ENCODE data around the gene TMPRSS6.

Gene TMPRSS6

DNA sequence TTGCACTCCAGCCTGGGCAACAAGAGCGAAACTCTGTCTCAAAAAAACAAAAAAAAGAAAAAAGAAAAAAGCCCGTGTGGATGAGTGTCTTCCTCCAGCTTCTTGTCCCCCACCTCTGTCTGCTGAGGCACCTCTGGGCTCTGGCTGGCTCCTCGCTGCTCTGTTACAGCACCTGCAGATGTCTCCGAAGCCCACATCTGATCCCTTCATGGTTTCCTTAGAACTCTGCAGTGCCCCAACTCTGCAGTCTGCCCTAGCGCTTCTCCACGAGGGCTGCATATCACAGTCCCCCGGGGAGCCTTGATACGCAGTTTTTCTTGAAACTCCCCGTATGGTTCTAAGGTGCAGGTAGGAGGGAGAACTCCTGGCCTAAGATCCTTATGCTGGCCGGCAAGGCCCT lies 42.1 kb downstream of the TMPRSS6 start:
- no peak for DNase-seq

DNA sequence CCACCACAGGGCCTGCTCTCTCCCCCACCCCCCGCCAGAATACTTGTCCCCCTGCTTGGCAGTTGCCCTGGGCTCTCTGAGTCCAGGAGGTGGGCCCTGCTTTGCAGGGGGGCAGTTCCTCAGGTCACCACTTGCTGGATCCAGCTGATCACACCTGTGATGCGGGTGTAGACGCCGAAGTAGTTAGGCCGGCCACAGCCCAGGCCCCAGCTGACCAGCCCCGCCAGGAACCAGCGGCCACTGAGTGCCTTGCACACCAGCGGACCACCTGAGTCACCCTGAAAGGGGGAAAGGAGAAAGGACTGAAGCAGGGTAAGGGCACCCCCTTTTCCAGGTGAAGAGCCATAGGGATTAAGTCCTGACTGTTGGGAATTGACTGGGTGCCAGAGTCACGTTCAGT lies 43.6 kb downstream of the TMPRSS6 start:
- DNase-seq: no peak

DNA sequence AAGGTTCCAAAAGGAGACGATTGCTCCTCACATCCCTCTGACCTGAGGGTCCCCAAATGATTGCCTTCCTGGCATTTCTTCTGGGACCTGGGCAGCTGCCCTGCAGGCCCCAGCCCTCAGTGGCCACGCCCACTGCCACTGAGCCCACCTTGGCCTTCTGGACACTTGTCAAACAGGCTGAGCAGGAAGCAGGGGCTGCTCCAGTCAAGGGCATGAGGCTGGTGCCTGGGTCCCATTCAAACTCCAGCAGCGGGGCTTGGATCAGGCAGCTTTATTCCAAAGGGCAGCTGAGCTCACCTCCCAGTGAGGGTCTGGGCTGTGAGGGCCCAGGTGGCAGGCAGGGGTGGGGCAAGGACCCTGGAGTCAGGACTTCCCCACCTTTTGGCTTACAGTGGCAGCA lies 44.3 kb downstream of the TMPRSS6 start:
- no peak for DNase-seq

DNA sequence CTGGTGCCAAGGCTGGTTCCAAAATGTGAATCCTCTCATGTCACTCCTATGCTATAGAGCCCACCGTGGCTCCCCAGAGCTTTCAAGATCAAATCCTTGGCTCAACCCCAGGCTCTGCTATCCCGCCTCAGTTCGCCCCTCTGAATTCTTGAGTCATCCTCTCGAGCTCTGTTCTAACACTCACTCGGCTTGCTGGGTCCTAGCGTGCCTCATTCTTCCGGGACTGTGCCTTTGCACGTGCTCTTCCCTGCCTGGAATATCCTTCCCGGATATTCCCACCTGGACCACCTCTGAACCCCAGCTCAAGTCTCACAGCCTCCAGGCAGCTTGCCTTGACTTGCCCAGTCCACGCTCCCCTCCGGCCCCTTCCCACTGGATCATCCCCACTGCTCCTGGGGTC lies 45.0 kb downstream of the TMPRSS6 start:
- no peak for DNase-seq

DNA sequence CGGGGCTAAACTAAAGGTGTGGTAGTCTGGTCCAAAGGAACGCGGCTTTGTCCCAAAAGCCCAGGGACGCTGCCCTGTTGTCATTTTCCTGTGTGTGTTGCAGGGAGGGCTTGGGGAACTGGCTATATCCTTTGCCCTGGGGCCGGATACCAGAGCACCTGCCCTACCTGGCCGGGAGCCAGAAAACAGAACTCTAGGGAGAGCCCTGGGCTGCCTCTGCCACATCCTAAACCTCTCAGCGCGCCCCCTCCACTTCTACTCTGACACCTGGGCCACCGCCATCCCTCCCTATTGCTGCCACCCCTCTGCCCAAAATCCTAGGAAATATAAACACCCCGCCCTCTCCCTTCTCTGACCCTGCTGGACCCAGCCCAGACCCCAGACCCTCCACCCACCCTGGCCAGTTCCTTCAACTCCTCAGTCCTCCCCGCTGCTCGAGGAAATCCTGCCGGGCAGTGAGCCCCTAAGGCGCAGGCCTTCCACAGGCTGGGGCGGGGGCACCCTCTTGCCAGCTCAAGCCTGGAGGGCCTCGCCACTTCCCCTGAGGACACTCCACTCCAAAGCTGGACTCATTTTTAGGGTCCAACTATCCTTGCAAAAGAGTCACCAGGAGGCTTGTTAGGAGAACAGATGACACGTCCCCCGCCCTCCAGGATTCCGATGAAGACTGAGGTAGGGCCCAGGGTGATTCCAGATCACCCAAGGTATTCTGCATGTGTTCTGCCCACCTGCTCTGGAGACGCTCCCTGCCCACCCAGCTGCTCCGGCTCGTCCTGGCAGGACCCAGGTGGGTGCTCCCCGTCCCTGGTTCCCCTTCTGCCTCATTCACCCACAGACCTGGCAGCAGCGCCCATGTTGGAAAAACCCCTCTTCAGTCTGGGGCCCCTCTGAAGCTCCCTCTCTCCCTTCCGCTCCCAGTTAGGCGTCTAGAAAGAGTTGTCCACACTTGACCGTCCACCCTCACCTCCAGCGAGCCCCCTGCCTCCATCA lies 45.8 kb downstream of the TMPRSS6 start:
- DNase-seq: no peak

DNA sequence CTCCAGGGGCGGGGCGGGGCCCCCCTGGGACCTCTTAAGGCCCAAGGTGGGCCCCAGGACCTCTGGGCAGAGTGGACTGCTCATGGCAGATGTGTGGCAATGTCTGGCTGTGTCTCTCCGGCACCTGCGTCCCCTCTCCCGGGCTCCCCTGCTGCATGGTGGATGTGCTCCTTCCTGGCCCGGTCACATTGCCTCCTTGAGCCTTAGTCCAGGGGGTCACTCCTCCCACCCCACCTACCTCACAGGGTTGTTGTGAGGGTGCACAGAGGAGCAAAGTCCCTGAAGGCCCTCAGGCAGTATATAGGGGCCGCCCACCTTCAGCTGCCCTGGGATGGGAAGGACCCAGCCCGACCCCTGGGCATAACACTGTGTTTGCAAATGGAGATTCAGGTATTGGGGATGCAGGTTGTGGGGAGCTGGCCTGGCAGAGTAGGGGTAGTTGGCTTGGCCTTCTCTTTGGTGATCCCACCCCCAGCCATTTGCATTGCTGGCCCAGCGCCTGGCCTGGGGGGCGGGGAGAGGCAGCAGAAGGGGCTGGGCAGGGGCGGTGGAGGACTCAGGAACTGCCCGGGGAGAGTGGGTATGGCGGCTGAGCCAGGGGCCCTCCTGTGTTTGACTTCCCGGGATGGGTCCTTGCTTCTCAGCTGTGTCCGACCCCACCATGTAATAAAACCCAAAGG lies 46.7 kb downstream of the TMPRSS6 start:
- no peak for DNase-seq

DNA sequence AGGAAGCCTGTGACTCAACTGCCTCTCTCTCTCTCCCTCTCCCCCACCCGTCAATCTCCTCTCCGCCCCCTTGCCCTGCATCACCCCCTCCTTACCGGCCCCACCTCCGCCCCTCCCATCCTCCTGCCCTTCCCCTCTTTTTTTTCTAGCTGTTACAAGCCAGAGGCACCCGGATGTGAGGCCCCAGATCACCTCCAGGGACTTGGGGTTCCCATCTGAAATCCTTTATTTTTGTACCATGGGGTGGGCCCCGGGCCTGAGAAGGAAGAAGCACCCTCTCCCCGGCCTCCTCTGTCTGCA lies 47.2 kb downstream of the TMPRSS6 start:
- peak in 1 of 58 donors; percentile 35 for DNase-seq

DNA sequence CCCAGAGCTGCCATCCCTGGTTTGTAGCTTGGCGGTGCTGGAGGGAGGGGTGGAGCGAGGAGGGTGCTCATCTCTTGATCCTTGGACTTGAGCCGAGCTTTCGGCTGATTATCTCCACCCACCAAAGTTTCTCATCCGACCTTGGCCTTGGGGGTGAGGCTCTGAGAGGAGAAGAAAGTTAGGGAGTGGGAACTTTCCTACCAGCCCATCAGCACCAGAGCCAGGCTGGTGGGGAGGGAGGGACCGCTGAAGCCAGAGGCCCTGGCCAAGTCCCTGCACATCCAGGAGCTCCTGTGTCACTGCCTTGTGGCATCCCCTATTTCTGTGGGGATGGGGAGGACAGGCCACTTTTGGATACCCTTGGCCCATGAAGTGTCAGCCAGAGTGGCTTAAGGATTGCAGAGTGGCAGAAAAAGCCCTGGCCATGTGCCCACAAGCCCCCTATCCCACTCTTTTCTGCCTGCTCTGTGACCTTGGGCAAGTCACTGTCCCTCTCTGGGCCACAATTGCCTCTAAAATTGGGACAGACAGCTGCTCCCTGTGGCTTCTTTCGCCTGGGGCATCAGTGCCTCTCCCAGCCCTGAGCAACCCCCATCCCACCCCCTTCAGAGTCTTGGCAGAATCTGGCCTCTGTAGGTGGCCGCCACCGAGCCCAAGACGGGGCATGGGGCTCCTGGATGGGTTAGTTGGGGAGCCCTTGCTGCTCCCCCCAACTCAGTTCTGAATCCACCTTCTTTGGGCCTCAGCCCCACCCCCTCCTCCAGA lies 47.7 kb downstream of the TMPRSS6 start:
- DNase-seq: no peak

DNA sequence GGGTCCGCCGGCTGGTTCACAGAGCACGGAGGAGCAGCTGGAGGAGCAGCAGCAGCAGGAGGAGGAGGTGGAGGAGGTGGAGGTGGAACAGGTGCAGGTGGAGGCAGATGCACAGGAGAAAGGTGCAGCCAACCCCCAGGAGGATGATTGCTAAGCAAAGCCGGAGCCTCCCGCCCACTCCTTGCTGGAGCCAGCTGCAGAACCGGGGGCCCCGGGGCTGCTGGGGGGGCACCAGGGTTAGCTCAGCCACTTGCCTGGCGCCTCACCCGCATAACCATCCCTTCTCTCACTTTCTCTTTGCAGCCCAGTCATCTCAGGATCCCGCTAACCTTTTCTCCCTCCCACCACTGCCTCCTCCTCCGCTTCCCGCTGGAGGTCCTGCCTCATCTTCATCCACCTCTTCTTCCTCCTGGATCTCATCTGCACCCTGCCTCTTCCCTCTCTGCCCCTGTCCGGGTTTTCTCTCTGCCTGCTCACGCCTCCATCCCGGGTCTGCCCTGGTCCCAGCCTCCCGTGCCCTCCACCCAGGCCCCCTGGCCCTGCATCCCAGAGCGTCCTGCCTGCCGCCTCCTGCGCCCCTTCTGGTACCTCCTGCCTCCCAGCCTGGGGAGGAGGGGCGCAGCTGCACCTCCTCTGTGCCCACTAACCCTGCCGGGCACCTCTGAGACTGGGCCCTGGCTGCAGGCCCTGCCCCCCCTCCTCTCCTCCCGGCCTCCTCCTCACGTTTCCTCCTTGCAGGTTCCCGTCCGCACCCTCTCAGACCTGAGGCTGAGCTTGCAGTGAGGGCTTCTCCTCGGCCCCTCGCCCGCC lies 48.5 kb downstream of the TMPRSS6 start:
- peak in 1 of 58 donors; percentile 63 for DNase-seq

DNA sequence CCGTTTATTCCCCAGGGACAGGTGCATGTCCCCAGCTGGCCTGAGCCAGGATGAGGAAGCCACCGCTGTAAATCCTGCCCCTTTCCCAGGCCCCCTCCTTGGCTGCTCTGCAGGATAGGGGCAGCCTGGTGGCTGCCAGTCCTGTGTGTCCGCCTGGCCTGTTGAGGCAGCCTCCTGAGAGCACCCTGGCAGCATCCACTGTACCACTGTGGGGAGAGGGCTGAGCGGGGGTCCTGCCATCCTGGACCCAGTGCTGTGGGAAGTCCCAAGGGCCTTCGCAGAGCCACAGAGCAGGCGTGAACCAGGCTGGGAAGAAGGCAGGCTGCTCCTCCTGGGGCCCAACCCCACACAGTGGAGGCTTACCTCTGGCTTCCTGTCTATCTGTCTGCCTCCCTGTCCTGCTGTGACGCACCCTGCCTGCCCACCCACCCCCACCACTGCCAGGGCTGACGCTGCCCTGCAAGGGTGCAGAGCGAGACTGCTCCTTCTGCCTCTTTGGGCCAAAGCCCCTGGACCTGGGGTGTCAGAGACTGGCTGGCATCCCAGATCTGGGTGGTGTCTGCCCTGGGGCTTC lies 49.5 kb downstream of the TMPRSS6 start:
- no peak for DNase-seq

DNA sequence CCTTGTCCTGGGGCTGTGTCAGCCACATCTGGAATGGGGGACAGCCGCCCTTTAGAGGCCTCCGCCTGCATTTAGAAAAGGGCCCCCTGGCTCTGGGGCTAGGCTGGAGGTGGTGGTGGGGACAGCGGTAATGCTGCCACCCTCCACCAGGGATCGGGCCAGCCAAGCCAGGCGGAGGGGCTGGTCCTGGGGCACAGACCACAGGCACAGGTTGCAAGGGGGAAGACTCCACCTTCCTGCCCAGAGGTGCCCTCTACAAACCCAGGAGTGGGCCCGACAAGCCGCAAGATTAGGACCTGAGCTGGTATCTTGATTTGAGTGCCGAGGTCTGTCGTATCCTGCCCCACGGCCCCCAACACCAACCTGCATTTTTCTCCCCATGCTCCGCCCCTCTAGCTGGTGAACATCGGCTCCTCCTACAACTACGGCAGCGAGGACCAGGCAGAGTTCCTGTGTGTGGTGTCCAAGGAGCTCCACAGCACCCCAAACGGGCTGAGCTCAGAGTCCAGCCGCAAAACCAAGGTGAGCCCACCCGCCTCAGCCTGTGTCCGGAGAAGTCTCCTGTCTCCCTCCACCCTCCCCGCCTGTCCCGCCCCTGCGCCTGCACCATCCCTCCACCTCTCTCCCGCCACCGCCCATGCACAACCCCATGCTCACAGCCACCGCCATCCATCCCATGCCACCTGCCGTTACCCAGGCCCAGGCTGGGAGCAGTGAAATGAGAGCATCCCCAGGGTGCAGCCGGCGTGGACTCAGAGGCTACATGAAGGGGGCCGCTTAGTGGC lies 50.4 kb downstream of the TMPRSS6 start:
- no peak for DNase-seq

DNA sequence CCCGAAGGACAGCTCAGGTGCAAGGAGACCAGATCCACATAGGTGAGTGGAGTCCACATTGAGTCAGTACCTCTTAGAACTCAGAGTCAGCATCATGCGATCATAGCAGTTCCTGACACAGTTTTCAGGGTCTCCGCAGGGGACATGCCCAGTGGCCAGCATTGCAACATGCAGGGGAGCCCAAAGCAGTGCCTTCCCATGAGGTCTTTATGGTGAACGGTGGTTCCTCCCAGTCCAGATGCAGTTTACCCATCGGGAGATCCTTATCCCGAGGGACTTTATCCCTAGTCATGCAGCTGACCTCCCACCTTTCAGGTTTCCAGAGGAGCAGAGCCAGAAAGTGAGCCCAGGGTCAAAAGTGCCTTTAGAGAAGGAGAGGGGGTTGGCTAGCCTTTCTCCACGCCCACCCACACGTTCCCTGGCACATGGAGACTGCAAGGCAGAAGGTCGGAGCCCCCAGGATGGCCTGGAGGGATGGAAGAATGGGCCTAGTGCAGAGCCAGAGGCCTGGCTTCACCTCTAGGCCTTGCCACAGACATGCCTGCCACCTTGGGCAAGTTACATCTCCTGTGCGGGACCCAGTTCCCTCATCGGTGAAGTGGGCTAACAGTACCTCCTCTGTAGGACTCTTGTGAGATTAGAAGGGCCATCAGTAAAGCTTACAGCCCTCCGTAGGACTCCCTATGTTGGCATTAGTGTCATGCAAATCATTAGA lies 51.6 kb downstream of the TMPRSS6 start:
- DNase-seq: no peak

DNA sequence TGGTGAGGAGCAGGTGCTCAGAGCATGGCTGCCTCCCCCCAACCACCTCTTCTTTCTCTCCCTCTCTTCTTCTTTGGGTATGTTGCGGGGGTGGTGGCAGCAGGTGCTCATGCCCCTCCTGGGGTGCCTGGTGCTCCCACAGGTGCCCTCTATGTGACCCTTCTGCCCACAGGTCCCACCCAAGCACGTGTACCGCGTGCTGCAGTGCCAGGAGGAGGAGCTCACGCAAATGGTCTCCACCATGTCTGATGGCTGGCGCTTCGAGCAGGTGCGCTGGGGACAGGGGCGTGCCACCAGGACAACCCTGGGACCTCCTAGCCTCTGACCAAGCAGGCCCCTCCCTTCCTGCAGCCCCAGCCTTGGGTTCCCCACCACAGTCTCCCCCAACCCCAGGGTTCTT lies 52.3 kb downstream of the TMPRSS6 start:
- no peak for DNase-seq

DNA sequence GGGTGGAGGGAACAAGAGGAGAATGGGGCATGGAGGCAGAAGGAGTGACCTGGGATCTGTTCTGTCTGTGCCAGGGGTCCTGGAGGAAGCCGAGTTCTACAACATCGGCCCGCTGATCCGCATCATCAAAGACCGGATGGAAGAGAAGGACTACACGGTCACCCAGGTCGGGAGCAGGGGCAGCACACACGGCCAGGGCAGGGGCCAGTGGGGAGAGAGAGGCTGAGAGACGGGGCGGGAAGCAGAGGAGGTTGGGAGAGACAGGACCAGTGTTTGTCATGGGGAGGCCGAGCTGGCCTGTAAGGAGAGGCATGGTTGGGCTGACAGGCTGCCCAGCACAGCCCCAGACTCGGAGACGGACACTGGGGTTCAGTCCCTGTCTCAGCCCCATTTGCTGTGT lies 53.3 kb downstream of the TMPRSS6 start:
- DNase-seq: no peak

DNA sequence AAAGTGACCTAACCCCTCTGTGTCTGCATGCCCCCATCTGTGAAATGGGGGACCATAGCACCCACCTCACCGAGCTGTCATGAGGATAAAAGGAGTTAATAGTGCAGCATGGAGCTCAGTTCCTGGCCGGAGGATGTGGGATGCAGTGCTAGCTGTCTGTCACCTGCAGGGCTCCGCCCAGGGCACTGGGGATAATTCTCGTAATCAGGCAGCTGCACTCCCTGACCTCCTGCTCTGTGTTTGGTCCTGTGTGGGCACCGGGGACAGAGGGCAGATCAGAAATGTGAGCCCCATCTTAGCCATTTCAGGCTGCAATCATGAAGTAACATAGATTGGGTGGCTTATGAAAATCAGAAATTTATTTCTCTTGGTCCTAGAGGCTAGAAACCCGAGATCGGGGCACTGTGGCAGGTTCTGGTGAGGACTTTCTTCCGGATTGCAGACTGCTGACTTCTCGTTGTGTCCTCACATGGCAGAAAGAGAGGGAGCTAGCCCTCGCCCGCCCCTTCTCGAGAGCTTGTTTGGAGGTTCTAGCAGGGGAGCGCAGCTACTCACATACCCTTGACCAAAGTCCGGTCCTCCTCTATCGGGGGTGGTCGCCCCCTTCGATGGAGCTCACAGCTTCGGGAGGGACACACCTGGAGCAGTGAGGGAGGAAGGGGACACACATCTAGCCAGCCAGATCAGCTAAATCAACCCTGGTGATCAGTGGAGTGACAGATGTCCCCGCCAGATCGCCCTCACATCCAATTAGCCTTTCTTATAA lies 54.7 kb downstream of the TMPRSS6 start:
- DNase-seq: no peak

DNA sequence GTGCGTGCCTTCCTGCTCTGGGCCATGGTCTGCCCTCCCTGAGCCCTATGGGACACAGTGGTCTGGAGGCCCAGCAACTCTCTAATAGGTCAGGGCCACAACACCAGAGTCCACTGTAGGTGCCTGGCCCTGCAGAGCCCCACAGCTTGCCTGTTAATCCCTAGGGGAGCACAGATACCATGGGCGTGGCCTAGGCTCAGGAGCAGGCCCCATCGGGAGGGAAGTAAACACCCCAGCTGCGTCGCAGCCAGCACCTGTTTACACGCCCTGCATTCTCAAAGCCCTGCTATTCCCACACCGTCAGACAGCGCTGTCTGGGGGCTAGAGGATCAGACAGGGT lies 55.5 kb downstream of the TMPRSS6 start:
- no peak for DNase-seq

DNA sequence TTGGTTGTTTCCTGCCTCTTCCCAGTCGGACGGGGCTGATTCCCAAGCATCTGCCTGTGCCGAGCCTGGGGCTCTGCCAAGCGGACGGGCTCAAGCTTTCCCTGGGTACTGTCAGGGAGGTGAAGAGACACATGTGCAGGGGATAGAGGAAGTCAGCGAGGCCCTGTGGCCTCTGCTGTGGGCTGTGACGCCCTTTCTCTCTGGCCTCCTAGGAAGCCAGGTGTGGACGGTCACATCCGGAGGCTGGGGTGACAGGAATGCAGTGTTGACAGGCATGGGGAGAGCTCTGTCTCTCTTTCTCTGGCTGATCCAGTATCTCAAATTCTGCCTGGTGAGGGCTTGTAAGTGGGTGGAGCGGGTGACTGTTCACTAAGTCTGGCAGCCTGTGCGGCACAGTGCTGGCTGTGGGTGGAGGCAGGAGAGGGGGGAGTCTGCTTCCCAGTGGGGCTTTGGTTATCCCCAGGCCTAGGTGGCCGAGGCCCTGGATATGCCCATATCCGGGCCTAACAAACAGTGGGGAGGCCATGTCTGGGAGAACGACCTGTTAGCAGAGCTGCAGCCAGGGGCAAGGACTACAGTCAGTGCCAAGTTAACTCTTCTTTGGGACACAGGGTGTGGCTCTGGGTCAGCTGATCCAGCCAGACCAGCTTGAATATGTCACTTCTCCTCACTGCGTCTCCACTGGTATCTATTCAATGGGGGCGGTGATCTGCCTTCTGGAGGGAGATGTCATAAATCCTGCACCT lies 56.0 kb downstream of the TMPRSS6 start:
- peak in 22 of 58 donors; percentile 9 to 67 (median 37) for DNase-seq
